CD4-positive, alpha-beta T cell treated with Interleukin-1 beta for 1 hour (primary cell): Measurements from ENCODE around the gene PRKAG2.

Experiments used
- DNase-seq, 2 donors: peaks; one replicate each; pipeline ENCODE4 v3.0.0-alpha.2; 2020 to 2022

Gene PRKAG2

GRCh38 chr7:151740081-151740851 is 136.6 kb downstream of the PRKAG2 start:
- DNase-seq = no peak

GRCh38 chr7:151738925-151739324 is 138.0 kb downstream of the PRKAG2 start:
- no peak for DNase-seq

- no peak for DNase-seq
Observed at GRCh38 chr7:151736403-151736909, 140.5 kb downstream of the PRKAG2 start.

- DNase-seq = no peak
Observed at GRCh38 chr7:151735851-151736402, 141.0 kb downstream of the PRKAG2 start.

- no peak for DNase-seq
Observed at GRCh38 chr7:151735186-151735850, 141.6 kb downstream of the PRKAG2 start.

- DNase-seq = no peak
Observed at GRCh38 chr7:151732834-151733592, 143.9 kb downstream of the PRKAG2 start.

GRCh38 chr7:151732292-151732691 is 144.6 kb downstream of the PRKAG2 start:
- DNase-seq = no peak

GRCh38 chr7:151731022-151731441 is 145.9 kb downstream of the PRKAG2 start:
- DNase-seq = no peak

GRCh38 chr7:151730591-151730990 is 146.3 kb downstream of the PRKAG2 start:
- no peak for DNase-seq

- DNase-seq = no peak
Observed at GRCh38 chr7:151729521-151729921, 147.4 kb downstream of the PRKAG2 start.

GRCh38 chr7:151728746-151729145 is 148.2 kb downstream of the PRKAG2 start:
- no peak for DNase-seq

- no peak for DNase-seq
Observed at GRCh38 chr7:151728286-151728660, 148.6 kb downstream of the PRKAG2 start.

GRCh38 chr7:151727579-151728285 is 149.2 kb downstream of the PRKAG2 start:
- peak in 1 of 2 donors; percentile 70 for DNase-seq

GRCh38 chr7:151726652-151727578 is 150.0 kb downstream of the PRKAG2 start:
- DNase-seq = no peak

GRCh38 chr7:151725844-151726651 is 150.9 kb downstream of the PRKAG2 start:
- no peak for DNase-seq

- DNase-seq = no peak
Observed at GRCh38 chr7:151724920-151725584, 151.9 kb downstream of the PRKAG2 start.

- no peak for DNase-seq
Observed at GRCh38 chr7:151724250-151724915, 152.5 kb downstream of the PRKAG2 start.

- DNase-seq = no peak
Observed at GRCh38 chr7:151723321-151723720, 153.6 kb downstream of the PRKAG2 start.

- no peak for DNase-seq
Observed at GRCh38 chr7:151722533-151722932, 154.4 kb downstream of the PRKAG2 start.
